Prostate gland (tissue), 2 donors: ENCODE data around the gene ZNF367.

Experiments
- CTCF ChIP-seq, 4 experiments: fragments of 200-600 bp in 2 of 4; fragments of 450-650 bp in 2 of 4; sonication (generic) in 2 of 4; IDR thresholded peaks; 1 replicate in 3 of 4; 2 replicates in 1 of 4; pipeline ENCODE4 v1.5.1; 2016 to 2019; ENCODE audit warnings: antibody characterized with exemption in 4 of 4, mild to moderate bottlenecking in 2 of 4, moderate library complexity in 2 of 4
- POLR2A ChIP-seq: fragments of 450-650 bp; IDR thresholded peaks from one replicate; pipeline ENCODE4 v1.6.1; 2016; ENCODE audit warnings: antibody characterized with exemption, mild to moderate bottlenecking

GRCh38 chr9:96435345-96435744 is 17.2 kb upstream of the ZNF367 start:
- TF ChIP-seq CTCF (IDR thresholded peaks at IDR 0.05) (no peak), POLR2A (no peak)
